OCI-LY1 (cell line): Measurements from ENCODE around the gene CCR6.

ENCODE experiments used
- H2AFZ ChIP-seq: fragments of 200-600 bp; sonication (generic), shearing (Covaris generic); 2 replicates; pipeline ENCODE4 v1.6.0; 2014; ENCODE audit warnings: antibody characterized with exemption, mild to moderate bottlenecking, low read length
- H3F3A ChIP-seq: fragments of 200-600 bp; sonication (generic), shearing (Covaris generic); 2 replicates; pipeline ENCODE4 v1.6.0; 2014; ENCODE audit warnings: mild to moderate bottlenecking, antibody characterized with exemption, low read length, moderate library complexity; ENCODE audit not compliant: insufficient read depth
- H3K27ac ChIP-seq: fragments of 200-600 bp; sonication (generic); 2 replicates; pipeline ENCODE4 v1.5.1; 2014; ENCODE audit warnings: low read length, mixed run types, mild to moderate bottlenecking, low read depth; ENCODE audit not compliant: poor library complexity, severe bottlenecking
- H3K27me3 ChIP-seq: fragments of 200-600 bp; sonication (generic); 2 replicates; pipeline ENCODE4 v1.6.0; 2014; ENCODE audit warnings: antibody characterized with exemption, mild to moderate bottlenecking, low read length, moderate library complexity; ENCODE audit not compliant: insufficient read depth
- H3K36me3 ChIP-seq: fragments of 200-600 bp; sonication (generic); 2 replicates; pipeline ENCODE4 v1.6.1; 2014; ENCODE audit warnings: mild to moderate bottlenecking, antibody characterized with exemption, low read length, moderate library complexity, mixed read lengths; ENCODE audit not compliant: insufficient read depth
- H3K4me1 ChIP-seq: fragments of 200-600 bp; sonication (generic); 2 replicates; pipeline ENCODE4 v1.5.1; 2014; ENCODE audit warnings: mild to moderate bottlenecking, low read length, moderate library complexity; ENCODE audit not compliant: insufficient read depth, severe bottlenecking
- H3K4me2 ChIP-seq: fragments of 200-600 bp; sonication (generic), shearing (Covaris generic); 2 replicates; pipeline ENCODE4 v1.6.1; 2014; ENCODE audit warnings: low read length
- H3K4me3 ChIP-seq: fragments of 200-600 bp; sonication (generic); 2 replicates; pipeline ENCODE4 v1.5.1; 2014; ENCODE audit warnings: low read length, low read depth, mild to moderate bottlenecking, mixed read lengths; ENCODE audit not compliant: poor library complexity, severe bottlenecking
- H3K79me2 ChIP-seq: fragments of 200-600 bp; shearing (Covaris generic); 2 replicates; pipeline ENCODE4 v1.6.1; 2016; ENCODE audit warnings: mixed run types, low read length, mixed read lengths; ENCODE audit not compliant: insufficient read depth
- H3K9ac ChIP-seq: fragments of 200-600 bp; sonication (generic), shearing (Covaris generic); 2 replicates; pipeline ENCODE4 v1.6.1; 2014; ENCODE audit warnings: mild to moderate bottlenecking, low read length, mixed read lengths
- H3K9me2 ChIP-seq: fragments of 200-600 bp; sonication (generic), shearing (Covaris generic); 2 replicates; pipeline ENCODE4 v1.6.1; 2014; ENCODE audit warnings: low read depth, mild to moderate bottlenecking, low read length, mixed read lengths
- H3K9me3 ChIP-seq: fragments of 200-600 bp; shearing (Covaris generic); 2 replicates; pipeline ENCODE4 v1.6.1; 2014; ENCODE audit warnings: low read length, mixed read lengths
- H4K20me1 ChIP-seq: fragments of 200-600 bp; sonication (generic), shearing (Covaris generic); 2 replicates; pipeline ENCODE4 v1.6.0; 2016; ENCODE audit warnings: mild to moderate bottlenecking, low read length; ENCODE audit not compliant: insufficient read depth
- EZH2 ChIP-seq: fragments of 200-600 bp; sonication (generic), shearing (Covaris generic); IDR thresholded peaks from 2 replicates; pipeline ENCODE4 v1.8.0; 2017; ENCODE audit warnings: borderline replicate concordance, mixed run types, mild to moderate bottlenecking, antibody characterized with exemption, low read length, moderate library complexity, mixed read lengths
- TF ChIP-seq, protein P1 (sequence below): fragments of 200-600 bp; sonication (generic), shearing (Covaris generic); IDR thresholded peaks from 2 replicates; pipeline ENCODE4 v1.5.1; 2017; ENCODE audit warnings: mild to moderate bottlenecking, antibody characterized with exemption, low read length, moderate library complexity, mixed read lengths

CCR6 gene

DNA sequence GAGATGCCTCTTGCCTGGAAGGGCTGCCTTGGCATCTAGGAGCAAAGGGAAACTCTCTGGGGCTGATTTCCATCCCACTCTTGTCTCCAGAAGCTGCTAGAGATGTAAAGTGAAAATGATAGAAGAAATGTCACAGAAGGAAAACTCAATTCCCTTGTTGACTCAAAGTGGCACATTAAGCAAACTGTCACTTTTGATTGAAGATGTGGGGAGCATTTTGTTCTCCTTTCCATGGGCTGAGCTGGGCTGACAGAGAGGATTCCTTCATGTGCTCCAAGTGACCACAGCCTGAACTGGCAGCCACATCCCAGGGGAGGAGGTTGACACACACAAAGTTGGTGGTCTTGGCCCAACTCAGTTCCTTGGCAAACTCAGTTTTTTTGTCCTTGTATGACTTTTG is 25.1 kb downstream of the CCR6 start:
- Histone ChIP-seq H3K27me3 (peaks cover 8% of the 10 kb centered on the region; the same call in 1 of the 2 replicates), H3K79me2 (no peaks in the 10 kb centered on the region), H3F3A (no peaks in the 10 kb centered on the region), H3K4me2 (no peak overlapping the region), H3K36me3 (peaks cover 5% of the 10 kb centered on the region; the same call in 1 of the 2 replicates), H3K9me2 (no peaks in the 10 kb centered on the region), H3K4me3 (no peak overlapping the region), H3K9me3 (peaks cover 7% of the 10 kb centered on the region; the same call in 1 of the 2 replicates), H4K20me1 (no peaks in the 10 kb centered on the region), H3K9ac (no peak overlapping the region), H3K27ac (no peak overlapping the region), H3K4me1 (peaks cover 53% of the 10 kb centered on the region), H2AFZ (no peak overlapping the region)
- no peak for TF ChIP-seq EZH2
- TF ChIP-seq, protein P1, sequence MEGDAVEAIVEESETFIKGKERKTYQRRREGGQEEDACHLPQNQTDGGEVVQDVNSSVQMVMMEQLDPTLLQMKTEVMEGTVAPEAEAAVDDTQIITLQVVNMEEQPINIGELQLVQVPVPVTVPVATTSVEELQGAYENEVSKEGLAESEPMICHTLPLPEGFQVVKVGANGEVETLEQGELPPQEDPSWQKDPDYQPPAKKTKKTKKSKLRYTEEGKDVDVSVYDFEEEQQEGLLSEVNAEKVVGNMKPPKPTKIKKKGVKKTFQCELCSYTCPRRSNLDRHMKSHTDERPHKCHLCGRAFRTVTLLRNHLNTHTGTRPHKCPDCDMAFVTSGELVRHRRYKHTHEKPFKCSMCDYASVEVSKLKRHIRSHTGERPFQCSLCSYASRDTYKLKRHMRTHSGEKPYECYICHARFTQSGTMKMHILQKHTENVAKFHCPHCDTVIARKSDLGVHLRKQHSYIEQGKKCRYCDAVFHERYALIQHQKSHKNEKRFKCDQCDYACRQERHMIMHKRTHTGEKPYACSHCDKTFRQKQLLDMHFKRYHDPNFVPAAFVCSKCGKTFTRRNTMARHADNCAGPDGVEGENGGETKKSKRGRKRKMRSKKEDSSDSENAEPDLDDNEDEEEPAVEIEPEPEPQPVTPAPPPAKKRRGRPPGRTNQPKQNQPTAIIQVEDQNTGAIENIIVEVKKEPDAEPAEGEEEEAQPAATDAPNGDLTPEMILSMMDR: no peak

- H3K36me3 ChIP-seq: peaks cover 5% of the 10 kb centered on the region; the same call in 1 of the 2 replicates
- TF ChIP-seq, protein P1: no peak
- TF ChIP-seq EZH2: no peak
Observed at GRCh38 chr6:167148997-167149396, 26.1 kb downstream of the CCR6 start.

GRCh38 chr6:167150941-167151549 is 28.1 kb downstream of the CCR6 start:
- Histone ChIP-seq H3K79me2 (no peaks in the 10 kb centered on the region), H3K4me3 (peak overlapping the region; percentile 51), H3K36me3 (no peaks in the 10 kb centered on the region), H3K9me3 (no peaks in the 10 kb centered on the region), H3K9ac (peak overlapping the region; percentile 44; the same call in 1 of the 2 replicates), H3F3A (no peaks in the 10 kb centered on the region), H3K27me3 (no peaks in the 10 kb centered on the region), H2AFZ (no peak overlapping the region), H3K4me2 (peak overlapping the region; percentile 73), H3K4me1 (peaks cover 63% of the 10 kb centered on the region), H4K20me1 (no peaks in the 10 kb centered on the region), H3K27ac (peak overlapping the region; percentile 92), H3K9me2 (no peaks in the 10 kb centered on the region)
- TF ChIP-seq, protein P1: no peak
- no peak for TF ChIP-seq EZH2

More at GRCh38 chr6:167148997-167149396, 26.1 kb downstream of the CCR6 start:
- H3K79me2 ChIP-seq: no peaks in the 10 kb centered on the region
- H3K27ac ChIP-seq: peak overlapping the region; percentile 52
- H3K27me3 ChIP-seq: peaks cover 8% of the 10 kb centered on the region; the same call in 1 of the 2 replicates
- peaks cover 63% of the 10 kb centered on the region for H3K4me1 ChIP-seq
- no peak overlapping the region for H3K9ac ChIP-seq
- H4K20me1 ChIP-seq: no peaks in the 10 kb centered on the region
- no peaks in the 10 kb centered on the region for H3K9me2 ChIP-seq
- peaks cover 7% of the 10 kb centered on the region; the same call in 1 of the 2 replicates for H3K9me3 ChIP-seq
- H3F3A ChIP-seq: no peaks in the 10 kb centered on the region
- no peak overlapping the region for H3K4me2 ChIP-seq
- no peak overlapping the region for H2AFZ ChIP-seq
- no peak overlapping the region for H3K4me3 ChIP-seq
